ENCODE results near the gene SPATA9. TPM values are rescaled to one million over a fixed set of nuclear protein-coding genes. Genes with fewer than 3 reads are reported as not detected.

The SPATA9 gene
- total and polyA plus RNA-seq, 2 of the 8 experiments (the other 6 are each of a cell fraction or from before 2014, with no cell fraction given) = not detected

DNA sequence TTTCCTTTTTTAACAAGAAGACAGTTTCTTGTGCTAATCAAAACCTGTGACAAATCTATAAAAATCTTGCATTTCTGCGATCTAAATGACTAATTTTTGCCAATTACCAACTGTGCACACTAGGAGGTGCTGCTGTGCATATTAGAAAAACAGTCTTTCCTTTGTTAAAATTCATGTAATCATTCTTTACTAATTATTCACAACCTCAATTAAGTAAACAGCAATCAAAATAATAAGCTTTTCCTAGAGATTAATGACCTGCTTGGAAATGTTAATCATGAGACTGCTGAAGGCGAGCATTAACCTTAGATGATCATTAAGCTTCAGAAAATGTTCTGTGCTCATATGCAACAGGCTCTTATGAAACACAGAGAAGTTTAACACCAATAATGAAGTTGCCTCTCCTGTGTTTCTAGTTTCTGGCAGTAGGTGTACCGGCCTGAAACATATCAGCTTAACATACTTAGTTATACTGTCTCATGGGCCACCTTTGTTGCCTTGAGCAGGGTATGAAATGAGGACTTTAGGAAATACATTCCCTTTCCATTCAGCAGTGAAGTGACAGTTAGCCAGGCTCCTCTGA, 18.5 kb downstream of the SPATA9 start:
- FAIRE-seq = peak; percentile 36
- H2BK12ac ChIP-seq (ENCODE audit: low read depth, low read length) = no peak overlapping the region
- no peak for DNase-seq (ENCODE audit: low read depth in 1 of 2, low spot score in 2 of 2)
- no peak overlapping the region for H2BK5ac ChIP-seq (ENCODE audit: low read depth, low read length)
- no peaks in the 10 kb centered on the region for H3K9me3 ChIP-seq (ENCODE audit: insufficient read depth in 2 of 2, low read depth in 1 of 2, low read length in 1 of 2)
- 0 out of 2 replicates have a peak overlapping the region, but pooled peaks have one; percentile 72 for H2AFZ ChIP-seq (ENCODE audit: low read length)
- H3K4ac ChIP-seq (replicated peaks; ENCODE audit: insufficient read length, low read depth, low read length) = no peak overlapping the region
- H3K9ac ChIP-seq (replicated peaks in 1 of 4; ENCODE audit: extremely low read depth in 1 of 4, low read depth in 3 of 4, low read length in 3 of 4) = no peak overlapping the region
- no peaks in the 10 kb centered on the region for H3K79me1 ChIP-seq (ENCODE audit: low read depth, low read length)
- H3K36me3 ChIP-seq (ENCODE audit: control insufficient read depth in 2 of 4, insufficient read depth in 4 of 4, low read length in 3 of 4) = no peaks in the 10 kb centered on the region
- no peak overlapping the region for H2AK5ac ChIP-seq (ENCODE audit: low read depth, low read length)
- no peaks in the 10 kb centered on the region for H3K23me2 ChIP-seq (ENCODE audit: low read depth, low read length)
- no peak overlapping the region for H2BK20ac ChIP-seq (ENCODE audit: low read length)
- no peak overlapping the region for H2BK120ac ChIP-seq (replicated peaks; ENCODE audit: low read depth, low read length)
- H3K4me1 ChIP-seq (replicated peaks in 1 of 4; ENCODE audit: control insufficient read depth in 3 of 4, insufficient read depth in 4 of 4, low read length in 3 of 4) = no peaks in the 10 kb centered on the region
- H3K4me3 ChIP-seq (ENCODE audit: extremely low read depth in 1 of 4, insufficient read depth in 2 of 4, low read depth in 3 of 4, low read length in 4 of 4) = no peak overlapping the region
- no peaks in the 10 kb centered on the region for H3K79me2 ChIP-seq (ENCODE audit: control insufficient read depth in 1 of 2, insufficient read depth in 2 of 2, low read length in 2 of 2)
- WGBS, 2 experiments (ENCODE audit: extremely low coverage in 1 of 2, insufficient coverage in 1 of 2, insufficient read length in 1 of 2, insufficient replicate concordance in 2 of 2, low coverage in 1 of 2, low lambda C conversion rate in 2 of 2, missing lambda C conversion rate in 1 of 2) = 36% methylated on average over 3 of the region's 3 CpGs; no CpG with 5 or more reads in 1 of the 2 experiments
- no peak overlapping the region for H4K5ac ChIP-seq (ENCODE audit: insufficient read length, low read depth, low read length)
- no peak overlapping the region for H3K27ac ChIP-seq (ENCODE audit: low read depth, low read length)
- H3K27me3 ChIP-seq (replicated peaks in 1 of 4; ENCODE audit: control insufficient read depth in 3 of 4, extremely low read depth in 1 of 4, insufficient read depth in 3 of 4, low read length in 3 of 4) = no peaks in the 10 kb centered on the region
- POLR2A ChIA-PET (ENCODE audit: partially characterized antibody) = no interaction called here
- no peak overlapping the region for H3K18ac ChIP-seq (ENCODE audit: extremely low read depth, low read length)
- CTCF ChIA-PET (ENCODE audit: partially characterized antibody) = interaction anchor here (0.6 to 4.4 kb wide), 42 partner anchors 10 to 664 kb away, joined by 3 to 42 read pairs (median 4); partner anchors contain the start of genes GLRX, RFESD and RHOBTB3
- no peak overlapping the region for H4K8ac ChIP-seq (ENCODE audit: extremely low read depth, insufficient read depth, low read length)
- TF ChIP-seq RBBP5 (IDR thresholded peaks at IDR 0.05; ENCODE audit: borderline replicate concordance, low read depth, low read length) (no peak), CTCF (IDR thresholded peaks at IDR 0.05; ENCODE audit: control extremely low read depth in 1 of 3, insufficient read depth in 1 of 3, low read depth in 1 of 3, low read length in 3 of 3) (peak in 2 of 3 experiments; percentile 41 to 63; a peak in 2 of 4 replicates), KDM1A (IDR thresholded peaks at IDR 0.05; ENCODE audit: borderline replicate concordance, low read length) (no peak), SP1 (IDR thresholded peaks at IDR 0.05; ENCODE audit: low read depth, low read length) (no peak), SIX5 (IDR thresholded peaks at IDR 0.05; ENCODE audit: low read depth, low read length) (no peak), ASH2L (IDR thresholded peaks at IDR 0.05; ENCODE audit: low read length) (no peak), RAD21 (IDR thresholded peaks at IDR 0.05 in 1 of 2, conservative IDR thresholded peaks at IDR 0.05 in 1 of 2; ENCODE audit: low read depth in 2 of 2, low read length in 2 of 2) (peak; percentile 55 to 63)
- no peak overlapping the region for H3K14ac ChIP-seq (ENCODE audit: insufficient read length)
- no peaks in the 10 kb centered on the region for H4K20me1 ChIP-seq (replicated peaks in 1 of 2; ENCODE audit: control insufficient read depth in 1 of 2, insufficient read depth in 2 of 2, low read length in 2 of 2)
- H2BK15ac ChIP-seq (ENCODE audit: low read length) = no peak overlapping the region
- H3K23ac ChIP-seq (ENCODE audit: insufficient read length) = no peak overlapping the region
- no peak overlapping the region for H3K4me2 ChIP-seq (ENCODE audit: insufficient read depth in 1 of 2, low read depth in 2 of 2, low read length in 2 of 2)
- H3K56ac ChIP-seq (replicated peaks; ENCODE audit: insufficient read length, low read depth, low read length) = no peak overlapping the region
- no peak overlapping the region for H4K91ac ChIP-seq (replicated peaks; ENCODE audit: insufficient read length, low read length)
